ENCODE results near the gene PI4K2A.

Gene PI4K2A

DNA sequence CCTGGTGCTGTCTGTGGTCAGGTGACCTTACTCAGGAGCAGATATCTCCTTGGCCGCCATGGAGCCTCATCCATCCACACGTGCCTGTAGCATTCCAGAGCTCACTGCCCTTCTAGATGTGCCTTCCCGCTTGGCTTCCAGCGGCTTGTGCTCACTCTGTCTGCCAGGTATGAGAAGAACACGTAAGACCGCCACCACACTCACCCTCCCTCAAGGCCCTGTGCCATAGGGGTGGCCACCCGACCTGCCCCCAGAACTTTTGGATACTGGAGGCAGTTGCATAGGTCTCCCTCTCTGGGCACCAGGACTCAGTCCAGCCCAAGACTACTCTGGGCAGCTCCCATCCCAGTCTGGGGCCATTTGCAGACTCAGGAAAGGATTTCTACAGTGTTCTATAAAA is 77.2 kb downstream of the PI4K2A start:
- TF ChIP-seq, protein P1, sequence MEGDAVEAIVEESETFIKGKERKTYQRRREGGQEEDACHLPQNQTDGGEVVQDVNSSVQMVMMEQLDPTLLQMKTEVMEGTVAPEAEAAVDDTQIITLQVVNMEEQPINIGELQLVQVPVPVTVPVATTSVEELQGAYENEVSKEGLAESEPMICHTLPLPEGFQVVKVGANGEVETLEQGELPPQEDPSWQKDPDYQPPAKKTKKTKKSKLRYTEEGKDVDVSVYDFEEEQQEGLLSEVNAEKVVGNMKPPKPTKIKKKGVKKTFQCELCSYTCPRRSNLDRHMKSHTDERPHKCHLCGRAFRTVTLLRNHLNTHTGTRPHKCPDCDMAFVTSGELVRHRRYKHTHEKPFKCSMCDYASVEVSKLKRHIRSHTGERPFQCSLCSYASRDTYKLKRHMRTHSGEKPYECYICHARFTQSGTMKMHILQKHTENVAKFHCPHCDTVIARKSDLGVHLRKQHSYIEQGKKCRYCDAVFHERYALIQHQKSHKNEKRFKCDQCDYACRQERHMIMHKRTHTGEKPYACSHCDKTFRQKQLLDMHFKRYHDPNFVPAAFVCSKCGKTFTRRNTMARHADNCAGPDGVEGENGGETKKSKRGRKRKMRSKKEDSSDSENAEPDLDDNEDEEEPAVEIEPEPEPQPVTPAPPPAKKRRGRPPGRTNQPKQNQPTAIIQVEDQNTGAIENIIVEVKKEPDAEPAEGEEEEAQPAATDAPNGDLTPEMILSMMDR (conservative IDR thresholded peaks at IDR 0.05; ENCODE audit: control insufficient read depth, insufficient read depth, low read depth, low read length): no peak
- no peak for DNase-seq (ENCODE audit: low read depth)
- H3K4me3 ChIP-seq (ENCODE audit: control insufficient read depth, low read depth, low read length): no peak overlapping the region

DNA sequence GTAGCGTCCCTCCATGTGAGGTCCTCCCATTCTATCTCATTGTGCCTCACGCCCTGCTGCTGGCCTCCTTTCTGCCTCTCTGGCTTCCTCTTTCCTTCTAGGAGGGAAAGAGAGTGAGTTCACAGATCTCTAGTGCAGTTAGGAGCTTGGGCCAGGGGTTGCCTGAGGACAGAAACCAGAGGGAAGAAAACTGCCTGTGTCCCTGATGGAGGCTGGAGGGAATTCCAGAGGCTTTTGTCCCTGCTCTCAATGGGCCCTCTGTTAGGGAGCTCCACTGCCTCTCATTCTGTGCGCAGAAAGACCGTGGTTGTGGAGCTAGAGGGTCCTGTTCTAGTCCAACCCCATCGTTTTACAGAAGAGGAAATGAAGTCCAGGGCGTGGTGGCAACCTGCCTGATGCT is 77.7 kb downstream of the PI4K2A start:
- no peak for DNase-seq (ENCODE audit: low read depth)
- no peak overlapping the region for H3K4me3 ChIP-seq (ENCODE audit: control insufficient read depth, low read depth, low read length)
- TF ChIP-seq, protein P1 (conservative IDR thresholded peaks at IDR 0.05; ENCODE audit: control insufficient read depth, insufficient read depth, low read depth, low read length): no peak

DNA sequence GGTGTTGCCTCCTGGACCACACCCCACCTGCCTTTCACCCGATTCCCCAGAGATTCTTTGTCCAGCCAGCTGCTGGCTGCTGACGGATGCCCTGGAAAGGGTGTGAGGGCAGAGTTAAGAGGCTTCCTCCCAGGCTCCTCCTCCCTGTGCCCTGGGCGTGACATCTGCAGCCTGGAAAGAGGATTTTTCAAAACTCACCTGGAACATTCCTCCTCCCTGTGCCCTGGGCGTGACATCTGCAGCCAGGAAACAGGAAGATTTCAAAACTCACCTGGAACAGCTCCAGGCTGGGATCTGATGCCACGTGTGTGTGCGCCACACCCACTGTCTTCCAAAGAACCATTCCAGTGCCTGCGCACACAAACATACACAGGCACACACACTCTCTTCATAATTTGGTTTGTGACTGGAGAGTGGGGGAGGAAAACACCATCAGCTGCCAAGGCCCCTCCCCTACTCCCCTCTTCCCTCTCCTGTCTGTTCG is 78.2 kb downstream of the PI4K2A start:
- TF ChIP-seq, protein P1 (conservative IDR thresholded peaks at IDR 0.05; ENCODE audit: control insufficient read depth, insufficient read depth, low read depth, low read length): no peak
- DNase-seq (ENCODE audit: low read depth): peak; percentile 56
- no peak overlapping the region for H3K4me3 ChIP-seq (ENCODE audit: control insufficient read depth, low read depth, low read length)

GRCh38 chr10:97719602-97720001 is 79.1 kb downstream of the PI4K2A start:
- TF ChIP-seq, protein P1 (conservative IDR thresholded peaks at IDR 0.05; ENCODE audit: control insufficient read depth, insufficient read depth, low read depth, low read length): no peak
- DNase-seq (ENCODE audit: low read depth): no peak
- H3K4me3 ChIP-seq (ENCODE audit: control insufficient read depth, low read depth, low read length): no peak overlapping the region

DNA sequence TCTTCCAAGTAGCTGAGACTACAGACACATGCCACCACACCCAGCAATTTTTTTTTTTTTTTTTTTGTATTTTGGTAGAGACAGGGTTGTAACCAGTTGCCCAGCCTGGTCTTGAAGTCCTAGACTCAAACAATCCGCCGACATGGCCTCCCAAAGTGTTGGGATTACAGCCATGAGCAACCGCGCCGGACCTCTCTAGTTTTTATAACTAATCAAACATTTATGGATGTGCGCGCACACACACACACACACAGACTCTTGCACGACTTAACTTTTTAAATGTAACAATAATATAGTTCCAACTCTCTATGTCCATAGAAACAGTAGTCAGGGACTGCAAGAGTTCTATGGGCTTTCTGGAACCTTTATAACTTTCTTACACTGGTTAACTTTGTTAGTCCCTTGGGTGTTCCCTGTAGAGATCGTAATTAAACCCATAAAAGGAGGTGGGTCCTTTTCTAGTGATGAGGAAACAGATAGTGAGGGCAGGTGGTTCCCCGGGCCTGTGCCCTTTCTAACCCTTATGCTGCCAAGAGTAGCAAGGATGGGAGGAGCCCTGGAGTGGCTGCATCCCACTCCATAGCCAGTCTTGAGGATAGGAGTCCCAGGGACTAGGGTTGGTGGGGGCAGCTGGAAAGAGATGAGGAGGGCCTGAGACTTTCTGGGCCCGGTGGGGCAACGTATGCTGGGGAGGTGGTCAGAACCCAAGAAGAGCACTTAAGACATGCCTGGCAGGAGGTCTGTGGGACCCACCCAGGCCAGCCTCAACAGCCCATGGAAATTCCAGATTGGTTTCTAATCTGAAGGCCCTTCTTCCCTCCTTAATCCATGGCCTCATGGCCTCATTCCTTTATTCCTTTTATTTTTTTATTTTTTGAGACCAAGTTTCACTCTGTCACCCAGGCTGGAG is 81.7 kb downstream of the PI4K2A start:
- no peak overlapping the region for H3K4me3 ChIP-seq (ENCODE audit: control insufficient read depth, low read depth, low read length)
- DNase-seq (ENCODE audit: low read depth): no peak
- TF ChIP-seq, protein P1 (conservative IDR thresholded peaks at IDR 0.05; ENCODE audit: control insufficient read depth, insufficient read depth, low read depth, low read length): no peak

DNA sequence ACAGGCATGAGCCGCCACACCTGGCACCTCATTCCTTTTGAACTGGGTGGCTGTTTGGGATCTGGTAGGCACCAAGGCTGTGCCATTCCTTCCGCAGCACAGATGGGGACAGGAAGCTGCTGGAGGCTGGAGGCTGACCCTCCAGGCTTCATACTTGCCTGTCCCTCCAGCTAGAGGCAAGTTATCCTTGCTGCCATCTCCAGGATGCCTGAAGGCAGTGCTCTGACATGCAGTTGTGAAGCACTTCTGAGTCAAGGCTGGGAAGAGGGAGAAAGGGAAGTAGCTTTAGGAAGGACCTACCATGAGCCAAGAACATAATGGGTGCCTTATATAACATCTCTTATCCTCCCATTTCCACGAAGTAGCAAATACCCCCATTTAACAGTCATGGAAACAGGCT is 82.5 kb downstream of the PI4K2A start:
- H3K4me3 ChIP-seq (ENCODE audit: control insufficient read depth, low read depth, low read length): no peak overlapping the region
- DNase-seq (ENCODE audit: low read depth): no peak
- TF ChIP-seq, protein P1 (conservative IDR thresholded peaks at IDR 0.05; ENCODE audit: control insufficient read depth, insufficient read depth, low read depth, low read length): no peak

Measured in fibroblast of mammary gland (primary cell).